HG03521 (cell line): ENCODE results near the gene TMTC1.

Experiments
- ATAC-seq: cut with Tn5 transposase; IDR thresholded peaks from one replicate; pipeline ENCODE4 v1.9.1; 2021; ENCODE audit warnings: mild to moderate bottlenecking, moderate library complexity; ENCODE audit not compliant: unreplicated experiment

TMTC1 gene

DNA sequence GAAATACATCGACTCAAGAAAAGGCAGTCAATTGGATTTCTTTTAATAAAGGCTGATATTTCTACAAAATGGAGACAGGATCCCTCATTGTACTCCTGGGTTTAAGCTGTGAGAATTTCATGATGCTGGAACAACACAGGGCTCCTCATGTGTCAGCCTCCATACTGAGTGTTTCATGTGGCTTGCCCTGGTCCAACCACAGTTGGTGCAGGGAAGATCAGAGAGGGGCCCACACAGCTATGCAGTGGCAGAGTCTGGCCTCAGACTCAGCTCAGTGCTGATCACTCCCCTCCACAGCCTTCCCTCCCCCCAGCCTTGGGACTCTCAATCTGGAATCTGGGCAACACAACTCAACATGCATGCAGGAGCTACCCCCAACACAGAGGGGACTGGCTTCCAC is 163.7 kb downstream of the TMTC1 start:
- ATAC-seq = no peak

DNA sequence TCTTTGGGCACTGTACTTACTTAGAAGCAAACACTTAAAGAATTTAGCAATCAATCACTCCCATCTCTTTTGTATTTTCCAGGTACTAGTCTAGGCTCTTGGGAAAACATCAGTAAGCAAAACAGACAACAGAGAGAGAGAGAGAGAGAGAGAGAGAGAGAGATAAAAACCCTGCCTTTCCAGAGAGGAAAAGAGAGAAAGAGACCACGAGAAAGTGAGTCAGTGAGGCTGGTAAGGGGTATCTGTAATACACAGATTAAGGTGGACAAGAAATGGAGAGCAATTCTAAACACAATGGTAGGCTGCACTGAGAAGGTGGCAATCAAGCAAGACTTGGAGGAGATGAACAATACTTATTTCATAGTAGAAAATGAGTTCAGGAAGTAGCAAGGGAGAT is 166.3 kb downstream of the TMTC1 start:
- ATAC-seq = no peak

DNA sequence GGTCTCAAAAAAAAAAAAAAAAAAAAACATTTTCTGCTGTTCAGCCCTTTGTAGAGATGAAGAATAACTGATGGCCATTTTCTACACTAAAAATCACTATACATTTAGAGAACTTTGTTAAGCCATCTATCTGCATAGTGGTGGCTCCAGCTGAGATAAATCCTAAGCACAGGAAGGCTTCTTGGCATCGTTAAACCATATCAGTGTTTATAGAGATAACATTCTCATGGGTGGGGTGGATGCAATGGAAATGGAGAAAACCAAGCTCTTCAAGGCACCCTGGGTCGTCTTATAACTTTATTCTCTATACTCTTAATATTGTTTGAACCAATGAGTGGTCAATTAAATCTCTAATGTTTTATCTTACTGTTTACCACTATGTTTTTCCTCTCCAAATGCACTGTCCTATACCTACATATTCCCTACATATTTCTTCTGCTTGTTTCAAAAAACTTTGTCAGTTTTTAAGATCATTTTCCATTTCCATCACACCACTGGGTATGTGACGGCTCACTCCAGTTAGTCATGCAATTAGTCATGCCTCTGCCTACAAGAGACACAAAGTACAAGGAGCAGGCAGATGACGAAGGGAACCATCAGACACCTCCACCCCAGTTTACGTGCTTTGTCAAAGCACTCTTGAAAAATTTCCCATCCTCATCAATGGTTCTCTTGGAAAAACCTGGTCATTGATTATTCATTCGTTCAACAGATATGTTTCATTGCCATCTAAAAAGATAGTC is 166.9 kb downstream of the TMTC1 start:
- no peak for ATAC-seq

DNA sequence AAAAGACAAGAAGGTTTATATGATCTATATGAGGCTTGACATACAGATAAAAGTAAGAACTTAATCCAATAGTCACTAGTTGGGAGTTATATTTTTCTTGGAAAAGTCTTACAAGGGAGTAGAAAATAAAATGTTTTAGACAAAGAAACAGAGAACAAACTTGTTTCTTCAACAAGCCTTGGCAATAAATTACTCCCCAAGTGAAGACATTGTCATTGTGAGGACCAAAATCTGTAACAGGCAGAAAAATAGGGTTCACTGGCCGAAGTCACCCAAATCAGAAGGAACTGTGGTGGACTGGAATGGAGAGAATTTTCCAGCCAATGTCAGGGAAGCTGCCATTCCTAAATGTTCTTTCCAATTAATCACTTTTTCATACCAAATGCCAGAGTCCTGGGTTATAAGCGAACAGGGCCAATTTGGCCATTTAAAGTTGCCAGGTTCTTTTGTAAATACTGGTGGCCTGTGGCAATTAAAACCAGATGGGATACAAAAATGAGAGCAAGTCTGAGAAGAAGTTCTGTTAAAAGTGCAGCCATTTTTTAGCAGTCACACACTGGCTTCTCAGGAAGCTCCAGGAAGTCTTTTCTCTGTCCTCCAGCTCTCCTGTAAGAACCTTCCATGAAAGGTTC is 168.9 kb downstream of the TMTC1 start:
- no peak for ATAC-seq

DNA sequence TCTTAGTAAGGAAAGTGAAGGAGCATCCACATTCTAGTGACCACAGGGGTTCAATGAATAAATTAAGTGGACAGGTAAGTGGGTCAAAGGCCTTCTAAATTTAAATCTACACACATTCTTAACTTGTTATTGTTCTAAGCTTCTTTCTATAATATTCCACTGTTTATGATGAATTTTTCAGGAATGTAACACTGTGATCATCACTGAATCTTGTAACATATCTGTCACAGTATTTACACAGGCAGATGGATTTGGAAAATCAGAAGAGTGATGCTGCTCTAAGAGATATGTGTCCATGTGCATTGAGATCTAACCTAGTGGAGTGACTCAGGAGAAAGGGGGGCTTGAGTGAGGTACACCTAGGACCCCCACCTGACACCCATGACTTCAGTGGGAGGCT is 170.8 kb downstream of the TMTC1 start:
- ATAC-seq = no peak

DNA sequence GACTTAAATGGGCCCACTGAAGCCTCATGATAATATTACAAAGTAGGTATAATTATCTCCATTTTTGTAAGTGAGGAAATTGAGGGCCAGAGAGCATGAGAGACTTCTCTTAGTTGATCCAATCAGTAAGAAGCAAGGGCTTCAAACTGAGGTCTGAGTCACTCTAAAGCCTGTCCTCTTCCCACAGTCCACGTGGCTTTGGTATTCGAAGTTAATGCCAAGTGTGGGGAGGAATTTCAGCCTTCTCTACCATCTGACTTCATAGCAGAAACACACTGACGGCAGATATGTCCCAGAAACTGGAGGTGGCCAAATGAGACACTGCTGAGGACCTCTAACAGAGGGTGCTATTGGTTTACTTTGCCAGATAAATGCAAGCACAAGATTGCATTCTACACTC is 171.8 kb downstream of the TMTC1 start:
- ATAC-seq = no peak

DNA sequence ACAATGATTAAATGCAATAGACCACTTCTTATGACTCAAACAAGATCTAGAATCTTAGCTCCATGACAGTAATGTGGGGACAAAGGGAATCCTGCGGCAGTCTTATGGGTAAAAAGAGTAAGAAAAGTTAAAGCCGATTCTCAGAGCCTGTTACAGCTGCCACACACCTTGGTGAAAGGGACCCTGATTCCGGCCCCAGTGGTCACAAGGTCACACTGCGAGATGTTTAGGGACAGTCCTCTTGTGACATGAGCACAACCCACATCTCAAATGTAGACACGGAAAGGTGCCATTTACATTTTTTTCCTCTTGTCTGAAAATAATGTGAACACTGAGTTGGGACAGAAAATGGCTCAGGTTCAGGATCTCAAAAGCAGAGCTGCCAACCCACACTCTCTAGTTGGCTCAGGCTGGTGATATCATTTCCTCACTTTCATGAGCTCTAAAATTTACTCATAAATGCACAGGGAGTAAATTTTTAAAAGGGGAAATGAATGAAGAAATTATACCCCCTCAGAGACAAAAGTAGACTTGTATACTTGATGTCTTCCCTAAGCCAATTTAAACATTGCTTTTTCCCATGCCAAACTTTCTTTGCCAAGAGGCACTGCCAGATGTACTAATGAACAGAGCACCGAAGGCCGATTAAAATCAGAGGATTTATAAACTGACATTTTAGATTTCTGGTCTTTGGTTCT is 173.1 kb downstream of the TMTC1 start:
- ATAC-seq = no peak

DNA sequence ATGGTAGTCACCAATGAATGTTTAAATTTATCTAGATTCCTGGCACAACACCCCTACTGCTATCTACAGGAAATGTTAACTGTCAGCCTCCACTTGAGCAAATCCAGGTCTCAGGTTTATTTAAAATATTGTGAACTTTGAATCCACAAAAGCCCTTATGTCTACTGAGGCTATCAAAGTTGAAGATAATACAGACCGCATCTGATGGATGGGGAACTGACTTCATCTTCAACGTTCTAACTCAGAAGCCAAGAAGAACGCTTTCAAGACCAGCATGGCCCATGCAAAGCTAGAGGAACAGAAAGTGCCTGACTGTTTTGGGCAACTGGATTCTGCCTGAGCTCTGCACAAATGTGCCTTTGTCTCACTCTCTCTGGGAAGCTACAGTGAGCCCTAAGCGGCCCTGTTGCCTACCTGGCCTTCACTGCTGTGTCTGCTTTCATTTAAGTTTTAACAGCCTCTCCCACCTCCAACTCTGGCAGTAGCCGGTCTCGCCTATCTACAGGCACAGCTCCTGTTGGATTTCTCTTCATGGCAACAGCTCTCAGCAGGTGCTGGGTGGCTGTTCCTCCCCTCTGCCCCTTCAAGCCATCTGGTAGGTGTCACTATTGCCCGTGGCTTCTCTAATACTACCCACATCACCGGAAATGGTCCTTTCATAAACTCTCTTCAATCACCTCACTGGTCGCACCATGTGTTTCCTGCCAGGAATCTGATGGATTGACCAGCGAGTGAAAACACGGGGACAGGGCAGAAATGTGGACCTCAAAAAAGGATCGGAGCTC is 174.1 kb downstream of the TMTC1 start:
- no peak for ATAC-seq

DNA sequence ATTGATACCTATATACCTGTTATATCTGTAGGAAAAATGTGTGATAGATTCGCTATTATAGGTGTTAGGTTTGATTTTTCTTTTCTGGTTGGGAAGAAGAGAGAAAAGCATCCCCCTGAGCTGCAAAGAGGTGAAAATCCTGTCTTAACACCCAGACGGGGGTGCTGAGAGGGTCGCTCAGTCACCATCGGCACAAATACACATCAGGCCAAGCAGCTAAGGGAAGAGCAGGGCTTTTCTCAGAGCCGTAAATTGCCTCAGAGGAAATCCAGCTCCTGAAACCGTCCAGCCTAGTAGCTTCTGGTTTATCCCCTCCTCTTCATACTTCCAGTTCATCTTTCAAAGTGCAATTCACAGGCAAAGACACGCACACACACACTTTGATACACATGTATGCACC is 175.2 kb downstream of the TMTC1 start:
- no peak for ATAC-seq

DNA sequence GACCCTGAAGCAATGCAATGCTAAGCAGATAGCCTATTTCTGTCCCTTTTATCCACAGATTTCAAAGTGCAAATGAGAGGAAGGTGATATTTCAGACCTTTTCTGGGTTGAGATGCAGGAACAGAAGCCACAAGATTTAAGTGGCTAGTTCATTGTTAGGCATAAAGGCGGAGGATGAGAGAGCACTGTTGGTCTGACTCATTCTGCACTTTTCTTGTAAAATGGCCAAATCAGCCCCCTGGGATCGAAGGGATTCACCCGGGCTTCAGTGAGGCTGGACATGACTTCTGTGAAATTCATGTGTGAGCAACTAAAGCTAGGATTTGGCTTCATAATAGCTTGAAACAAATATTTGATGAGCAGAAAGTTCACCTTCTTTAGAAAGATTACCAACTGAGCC is 184.4 kb downstream of the TMTC1 start:
- no peak for ATAC-seq

DNA sequence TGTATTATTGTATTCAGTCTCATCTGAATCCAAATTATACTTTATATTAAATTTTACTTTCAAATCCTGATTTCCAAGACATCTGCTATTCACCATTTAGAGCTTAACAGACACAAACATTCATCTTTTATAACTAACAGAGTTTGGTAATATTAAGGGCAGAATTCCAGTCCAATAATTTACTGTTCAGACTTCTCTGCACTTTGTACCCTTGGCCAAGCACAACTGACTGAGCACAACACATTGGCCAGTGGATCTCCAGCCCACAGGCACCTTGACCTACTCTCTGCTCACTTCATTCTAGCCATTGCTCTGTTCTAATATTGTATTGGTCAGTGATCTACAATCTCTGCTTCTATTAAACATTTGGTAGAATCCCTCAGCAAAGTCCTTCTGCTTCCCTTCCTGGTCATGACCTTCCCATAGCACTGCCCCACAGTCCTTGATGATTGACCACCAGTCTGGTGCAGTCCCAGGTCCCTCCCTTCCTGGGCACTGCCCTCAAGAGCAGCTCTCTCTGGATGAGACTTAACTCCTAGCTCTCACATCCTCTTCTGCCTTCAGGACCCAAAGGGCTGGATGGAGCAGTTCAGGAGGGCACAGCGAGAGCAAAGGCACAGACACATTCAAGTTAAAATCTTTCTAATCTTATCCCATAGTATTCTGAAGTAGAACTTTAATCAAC is 188.5 kb downstream of the TMTC1 start:
- no peak for ATAC-seq

DNA sequence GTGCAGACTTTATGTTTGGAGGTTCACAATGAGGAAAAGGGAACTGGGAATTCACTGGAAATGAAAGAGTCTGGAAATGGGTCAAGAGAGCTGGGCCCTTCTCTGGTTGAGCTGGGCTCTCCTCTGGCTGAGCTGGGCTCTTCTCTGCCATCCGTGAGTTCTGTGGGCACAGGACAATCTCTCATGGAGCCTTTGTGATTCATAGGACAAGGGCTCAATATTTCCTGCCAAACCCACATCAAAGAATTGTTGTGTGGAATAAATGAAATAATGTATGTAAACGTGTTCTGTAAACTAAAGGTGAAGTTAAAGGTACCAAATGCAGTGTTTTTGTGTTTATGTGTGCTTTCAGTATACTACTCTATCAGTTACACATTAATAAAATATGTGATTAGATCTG is 190.7 kb downstream of the TMTC1 start:
- no peak for ATAC-seq

DNA sequence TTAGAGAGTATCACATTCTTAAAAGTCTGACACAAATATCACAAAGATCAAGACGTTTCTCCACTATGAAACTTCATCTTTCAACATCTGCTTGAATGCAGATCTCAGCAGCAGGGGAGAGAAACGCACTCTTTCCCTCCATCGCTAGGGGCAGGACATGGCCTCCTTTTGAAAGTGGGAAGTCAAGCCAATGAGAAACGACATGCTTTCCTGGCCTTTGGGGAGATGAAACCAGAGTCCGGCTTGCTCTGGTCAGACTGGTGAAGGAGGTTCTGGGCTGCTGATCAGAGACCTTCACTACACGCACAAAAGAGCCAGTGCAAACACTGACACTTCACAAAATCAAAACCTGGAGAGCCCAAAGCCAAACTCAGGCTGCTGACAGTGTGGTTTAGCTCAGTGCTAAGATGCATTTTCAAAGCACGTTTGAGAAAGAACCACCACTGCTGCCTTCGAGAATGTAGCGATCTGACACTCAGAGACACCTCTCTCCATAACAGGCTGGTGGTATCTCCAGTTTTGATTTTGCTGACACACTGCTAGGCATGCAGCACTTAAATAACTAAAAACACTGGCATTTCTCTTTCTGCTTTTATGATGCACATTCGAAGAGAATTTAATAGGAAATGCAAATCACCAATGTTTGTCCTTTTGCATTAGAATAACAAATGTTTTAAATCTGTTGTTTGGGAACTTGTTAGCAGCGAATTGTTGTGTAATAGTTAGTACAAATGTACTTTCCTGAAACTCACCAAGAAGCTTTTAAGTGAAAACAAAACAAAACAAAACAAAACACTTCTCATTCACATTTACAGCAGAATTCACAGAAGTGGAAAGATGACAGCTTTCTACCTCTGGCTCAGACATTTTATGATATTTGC is 192.4 kb downstream of the TMTC1 start:
- ATAC-seq = no peak

DNA sequence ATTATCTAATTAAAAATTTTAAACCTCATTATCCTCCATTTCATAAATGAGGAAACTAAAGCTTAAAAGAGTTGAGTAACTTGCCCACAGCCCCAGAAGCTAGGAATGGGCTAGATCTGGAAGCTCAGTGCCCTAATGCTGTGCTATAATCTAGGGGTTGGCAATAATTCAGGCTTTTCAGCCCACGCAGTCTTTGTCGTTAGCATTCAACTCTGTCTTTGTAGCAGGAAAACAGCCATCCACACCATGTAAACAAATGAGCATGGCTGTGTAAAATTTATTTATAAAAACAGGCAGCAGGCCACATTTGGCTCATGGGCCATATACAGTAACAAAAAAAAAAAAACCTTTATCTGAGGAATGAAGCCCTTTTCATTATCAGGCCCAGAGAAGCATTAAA is 193.9 kb downstream of the TMTC1 start:
- no peak for ATAC-seq

DNA sequence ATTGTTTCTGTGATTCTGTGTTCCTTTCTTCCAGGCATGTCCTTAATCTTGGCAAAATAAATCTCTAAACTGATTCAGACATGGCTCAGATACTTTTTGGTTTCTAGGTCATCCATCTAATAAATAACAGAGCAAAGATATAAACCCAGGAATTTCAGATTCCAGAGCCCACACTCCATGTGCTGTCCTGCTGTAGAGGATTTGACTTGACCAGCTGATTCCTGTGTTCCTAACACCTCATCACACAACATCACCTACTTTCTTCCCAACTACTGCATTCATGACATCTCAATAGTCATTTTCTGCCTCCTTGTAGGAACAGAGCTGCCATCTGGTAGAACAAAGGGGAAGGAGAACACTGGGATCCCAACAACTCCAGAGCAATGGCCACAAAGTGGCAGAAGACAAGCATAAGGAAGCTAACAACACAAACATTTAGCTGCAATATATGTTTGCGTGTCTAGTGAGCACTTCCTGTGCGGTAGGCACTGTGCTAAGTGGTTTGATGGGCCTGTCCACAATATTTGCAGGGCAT is 194.4 kb downstream of the TMTC1 start:
- ATAC-seq = no peak

DNA sequence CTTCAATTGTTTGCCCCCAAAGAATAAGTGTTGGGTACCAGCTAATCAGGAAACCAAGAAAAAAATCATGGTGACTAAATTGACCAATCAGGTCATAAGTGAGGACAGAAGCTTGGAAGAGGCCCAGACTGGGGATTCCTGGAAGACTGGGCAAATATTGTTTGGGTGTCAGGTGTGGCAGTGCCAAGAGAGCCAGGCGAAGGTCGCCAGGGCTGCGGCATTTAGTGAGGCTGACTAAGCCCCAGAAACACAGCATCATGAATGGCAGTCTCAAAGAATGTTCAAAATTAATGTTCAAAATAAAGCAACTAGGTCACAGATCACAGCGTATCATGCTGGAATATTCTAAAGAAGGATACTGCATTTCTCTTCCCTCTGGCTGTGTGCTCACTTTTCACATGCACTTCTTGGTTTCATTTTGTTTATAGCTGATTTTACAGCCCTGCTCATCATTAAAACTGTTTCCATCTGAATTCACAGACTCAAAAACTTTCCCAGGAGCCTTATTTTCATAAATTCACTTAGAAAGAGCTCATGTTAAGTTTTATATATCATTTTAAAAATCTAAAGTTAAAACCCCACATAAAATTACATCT is 201.0 kb downstream of the TMTC1 start:
- ATAC-seq = no peak

DNA sequence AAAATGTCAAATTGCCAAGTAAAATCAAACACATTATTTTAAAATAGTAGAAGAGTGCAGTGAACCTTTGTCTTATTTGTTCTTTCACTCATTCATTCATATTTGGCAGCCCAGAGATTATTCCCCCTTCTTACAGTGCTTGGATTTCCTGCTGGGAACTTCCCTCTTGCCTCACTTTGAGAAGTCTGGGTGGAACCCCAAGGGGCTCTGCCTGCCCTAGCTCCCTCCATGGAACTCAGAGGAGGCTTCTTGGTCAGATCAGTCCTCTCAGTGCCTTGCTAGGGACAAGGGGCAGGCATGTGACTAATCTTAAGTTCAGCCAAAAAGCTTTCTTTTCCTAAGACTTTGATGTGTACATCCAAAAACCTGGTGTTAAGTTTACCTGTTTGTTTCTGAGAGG is 201.6 kb downstream of the TMTC1 start:
- no peak for ATAC-seq

DNA sequence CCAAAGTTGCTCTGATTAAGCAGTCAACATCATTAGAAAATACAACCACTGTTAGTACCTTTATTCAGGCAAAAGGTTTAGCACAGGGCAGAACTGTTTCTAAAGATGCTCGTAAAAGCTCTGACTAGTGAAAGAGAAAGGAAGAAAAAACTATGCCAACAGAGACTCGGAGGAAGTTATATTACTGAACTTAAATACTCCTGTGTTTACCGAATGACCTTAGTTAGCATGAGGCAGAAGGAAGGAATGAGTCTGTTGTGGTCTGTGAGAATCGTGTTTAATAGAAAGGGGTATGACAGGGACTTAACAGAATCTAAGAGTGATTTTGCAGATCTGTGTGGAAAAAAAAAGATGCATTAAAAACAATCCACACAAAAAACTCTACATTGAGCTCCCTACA is 202.1 kb downstream of the TMTC1 start:
- ATAC-seq = no peak

DNA sequence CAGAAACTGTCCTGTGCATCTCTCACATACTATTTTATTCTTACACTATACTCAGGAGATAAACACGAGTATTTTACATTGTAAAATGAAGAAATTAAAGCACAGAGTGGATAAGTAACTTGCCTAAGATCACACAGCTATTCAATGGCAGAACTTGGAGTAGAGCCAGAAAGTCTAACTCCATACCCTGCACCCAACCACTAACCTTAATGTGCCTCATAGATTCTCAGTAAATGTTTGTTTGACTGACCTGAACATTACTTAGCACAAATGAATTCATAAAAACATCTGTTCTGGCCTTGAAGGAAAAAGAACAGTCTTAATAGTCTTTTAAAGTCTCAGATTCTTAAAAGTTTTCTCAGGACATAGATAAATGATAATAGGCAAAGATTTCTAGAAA is 202.8 kb downstream of the TMTC1 start:
- no peak for ATAC-seq
